Activated CD8-positive, alpha-beta memory T cell treated with anti-CD3 and anti-CD28 coated beads, Interleukin-2, amount 50 U/mL, for 24 hours (primary cell): Measurements from ENCODE around the gene HESX1.
A peak's percentile ranks its signal among the peaks of the same experiment; 100 is the strongest.

ENCODE experiments used
- DNase-seq: peaks from one replicate; pipeline ENCODE4 v3.0.0-alpha.2; 2020; ENCODE audit errors: extremely low read depth

HESX1 gene

DNA sequence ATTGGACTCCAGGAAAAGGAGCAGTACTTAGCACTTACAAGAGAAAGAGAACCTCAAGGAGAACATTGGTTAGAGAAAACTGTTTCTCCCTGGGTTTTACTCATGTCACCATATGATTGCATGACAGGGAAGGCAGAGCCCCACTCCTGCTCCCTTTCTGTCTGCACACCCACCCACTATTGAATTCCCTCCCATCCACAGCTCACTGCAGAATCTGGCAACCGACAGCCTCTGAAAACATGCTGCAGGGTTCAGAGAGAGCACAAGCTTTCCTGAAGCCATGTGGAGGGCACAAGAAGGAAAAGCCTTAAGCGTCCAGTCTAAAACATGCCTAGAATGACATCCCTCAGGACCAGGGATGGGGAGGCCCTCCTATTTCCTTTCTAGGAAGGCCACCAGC, 31.6 kb downstream of the HESX1 start:
- no peak for DNase-seq

DNA sequence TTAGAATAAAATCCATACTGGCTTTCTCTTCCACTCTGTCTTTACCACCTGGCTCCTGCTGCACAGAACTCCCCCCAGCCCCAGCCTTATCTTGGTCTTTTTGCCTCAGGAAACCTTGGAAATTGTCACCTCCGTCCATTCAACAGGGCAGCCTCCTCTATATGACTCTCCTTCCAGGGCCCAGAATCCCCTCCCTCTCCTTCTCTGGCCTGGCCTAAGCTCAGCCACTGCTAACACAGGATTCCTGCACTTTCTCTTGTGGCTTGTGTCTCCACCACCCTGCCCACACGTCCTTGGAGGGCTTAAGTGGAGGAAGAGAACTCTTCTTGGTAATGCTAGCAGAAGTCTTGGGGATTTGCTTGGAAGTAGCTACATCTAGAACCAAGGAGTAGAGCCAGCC, 33.1 kb downstream of the HESX1 start:
- DNase-seq, result no peak

DNA sequence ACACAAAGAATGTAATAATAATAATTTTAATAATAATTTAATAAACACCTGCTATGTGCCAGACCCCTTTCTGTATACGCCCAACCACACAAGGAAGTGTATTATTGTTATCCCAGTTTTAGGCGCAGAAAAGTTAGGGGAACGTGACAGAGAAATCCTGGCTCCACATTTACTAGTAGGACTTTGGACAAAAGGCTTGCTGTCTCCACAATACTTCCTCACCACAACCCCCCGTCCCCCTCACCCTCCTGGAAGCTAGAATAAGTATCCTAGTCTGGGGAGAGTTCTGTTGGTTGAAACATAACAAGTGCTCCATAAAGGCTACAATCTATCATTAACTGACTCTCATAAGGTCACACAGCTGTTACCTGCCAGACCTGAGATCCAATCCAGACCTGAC, 34.1 kb downstream of the HESX1 start:
- no peak for DNase-seq

DNA sequence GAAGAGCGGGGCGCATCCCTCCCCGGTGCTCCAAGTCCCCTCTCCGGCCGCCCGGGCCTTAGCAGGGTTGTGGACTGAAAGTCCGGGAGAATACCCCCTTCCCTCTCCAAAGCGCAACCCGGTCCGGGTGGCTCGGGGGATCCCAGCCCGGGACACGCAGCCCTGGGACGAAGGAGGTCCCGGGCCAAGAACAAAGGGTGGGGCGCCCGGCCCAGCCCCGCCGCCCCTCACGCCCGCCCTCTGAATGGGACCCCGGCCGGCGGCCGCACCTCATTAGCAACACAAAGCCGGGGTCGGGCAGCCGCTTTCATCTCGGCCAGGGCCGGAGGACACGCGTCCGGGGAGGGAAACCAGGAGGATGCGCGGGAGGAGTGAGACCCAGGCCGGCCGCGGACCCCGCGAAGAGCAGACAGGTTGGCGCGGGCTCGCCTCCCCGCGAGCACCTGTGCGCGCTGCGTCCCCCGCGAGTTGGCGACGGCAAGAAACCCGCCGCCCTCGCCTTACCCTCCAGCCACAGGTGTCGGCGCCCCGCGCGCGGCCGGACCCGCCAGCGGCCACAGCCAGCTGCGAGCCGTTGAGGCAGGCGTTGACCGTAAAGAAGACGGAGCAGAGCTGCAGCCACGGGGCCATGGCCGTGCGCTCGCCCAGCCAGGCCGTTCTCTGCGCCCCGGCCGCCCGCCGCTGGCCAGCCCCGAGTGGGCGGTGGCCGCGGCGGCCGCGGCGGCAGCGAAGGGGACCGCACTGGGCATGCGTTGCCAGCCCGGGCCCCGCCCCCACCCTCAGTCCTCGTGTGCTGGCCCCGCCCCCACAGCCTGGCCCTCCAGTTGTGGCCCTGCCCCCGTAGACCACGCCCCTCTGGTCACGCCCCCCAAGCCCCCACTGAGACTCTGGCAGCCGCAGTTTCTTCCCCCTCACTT, 34.9 kb downstream of the HESX1 start, which contains the start of gene IL17RD:
IL17RD (minus strand) TSS at position 697 of the 917 bp plus-strand sequence; CDS start at position 630, 67 bp downstream.
- DNase-seq, result peak; percentile 19

DNA sequence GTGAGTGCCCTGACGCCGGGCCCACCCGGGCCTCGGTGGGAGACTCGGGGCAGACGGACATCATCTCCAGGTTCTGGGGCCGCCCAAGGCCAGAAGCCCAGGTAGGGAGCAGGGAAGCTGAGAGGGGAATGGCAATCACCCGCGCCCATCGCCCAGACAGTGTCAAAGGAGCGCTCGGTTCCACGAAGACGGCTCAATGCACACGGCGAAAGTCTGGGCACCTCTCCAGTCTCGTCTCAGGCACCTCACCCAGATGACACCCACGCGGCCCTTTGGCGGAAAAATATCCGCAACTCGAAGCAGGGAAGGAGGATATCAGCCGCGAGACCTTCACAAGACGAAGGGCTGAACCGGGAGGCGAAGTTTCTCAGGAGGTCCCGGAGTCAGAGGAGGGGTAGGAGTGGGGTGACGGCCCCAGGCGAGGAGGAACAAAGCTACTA, 35.5 kb downstream of the HESX1 start:
- DNase-seq, result no peak

DNA sequence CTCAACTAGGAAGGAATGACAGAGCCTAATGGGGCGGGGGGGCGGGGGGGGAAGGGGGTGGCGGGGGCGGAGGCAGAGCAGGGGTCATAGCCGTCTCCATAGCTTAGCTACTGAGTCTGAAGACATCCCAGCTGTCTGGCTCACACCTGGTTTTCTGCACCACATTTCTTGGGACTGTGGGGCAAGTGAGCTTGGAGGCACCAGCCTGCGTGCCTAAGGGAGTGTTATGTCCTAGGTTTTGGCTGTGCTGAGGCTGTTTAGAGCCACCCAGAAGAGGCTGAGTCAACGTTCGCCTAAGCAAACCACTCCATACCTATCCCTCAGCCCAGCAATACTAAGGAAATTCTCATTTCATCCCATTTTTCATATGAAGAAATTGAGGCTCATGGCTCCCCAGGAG, 36.0 kb downstream of the HESX1 start:
- DNase-seq, result no peak

DNA sequence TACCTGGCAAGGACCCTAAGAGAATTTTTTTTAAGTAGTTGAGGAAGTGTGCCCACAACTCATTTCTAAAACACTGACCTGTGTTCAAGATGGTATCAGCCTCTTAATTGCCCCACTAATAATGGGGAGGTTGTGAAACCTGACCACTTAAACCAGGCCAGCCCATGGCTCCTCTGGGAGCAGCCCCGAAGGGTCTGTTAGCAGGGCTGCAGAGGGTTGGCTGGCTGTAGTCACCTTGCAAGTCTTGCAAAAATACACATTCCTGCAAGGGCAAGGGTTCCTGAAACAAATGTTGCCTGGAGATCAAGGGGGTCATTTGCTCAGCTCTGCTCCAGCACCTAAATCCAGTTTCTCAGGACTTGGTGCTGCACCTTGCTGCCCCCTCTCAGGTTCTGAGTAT, 37.9 kb downstream of the HESX1 start:
- DNase-seq, result no peak

DNA sequence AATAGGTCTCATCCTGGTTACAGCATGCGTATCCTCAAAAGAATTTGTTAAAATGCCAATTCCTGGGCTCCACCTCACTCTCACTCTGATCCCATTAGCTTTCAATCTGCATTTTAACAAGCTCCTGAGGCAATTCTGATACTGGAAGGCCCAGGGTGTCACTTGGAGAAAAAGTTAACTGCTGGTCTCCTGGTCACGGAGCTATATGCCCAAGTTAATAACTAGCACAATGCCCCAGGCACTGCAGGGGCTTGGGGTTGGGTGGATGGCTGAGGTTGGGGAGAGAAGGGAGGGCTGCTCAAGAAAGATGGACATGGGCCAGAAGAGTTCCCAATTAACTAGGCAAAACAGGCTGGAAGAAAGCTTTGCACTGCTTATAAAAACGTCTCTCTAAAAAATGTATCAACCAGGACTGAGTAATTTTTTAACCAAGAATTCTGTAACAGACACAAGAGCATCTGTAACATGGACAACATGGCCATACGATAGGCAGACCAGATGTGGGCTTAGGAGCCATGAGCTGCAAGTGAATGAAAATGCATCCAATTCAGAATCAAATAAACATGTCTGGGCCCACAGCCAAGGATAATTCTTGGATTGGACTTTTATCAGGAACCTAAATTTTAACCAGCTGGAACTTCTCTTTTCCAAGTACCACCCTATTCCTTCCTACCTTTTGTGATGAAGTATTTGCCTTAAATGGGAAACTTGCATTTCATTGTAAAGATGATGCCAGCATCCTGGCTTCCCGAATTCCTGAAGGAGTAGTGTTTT, 38.8 kb downstream of the HESX1 start:
- no peak for DNase-seq

DNA sequence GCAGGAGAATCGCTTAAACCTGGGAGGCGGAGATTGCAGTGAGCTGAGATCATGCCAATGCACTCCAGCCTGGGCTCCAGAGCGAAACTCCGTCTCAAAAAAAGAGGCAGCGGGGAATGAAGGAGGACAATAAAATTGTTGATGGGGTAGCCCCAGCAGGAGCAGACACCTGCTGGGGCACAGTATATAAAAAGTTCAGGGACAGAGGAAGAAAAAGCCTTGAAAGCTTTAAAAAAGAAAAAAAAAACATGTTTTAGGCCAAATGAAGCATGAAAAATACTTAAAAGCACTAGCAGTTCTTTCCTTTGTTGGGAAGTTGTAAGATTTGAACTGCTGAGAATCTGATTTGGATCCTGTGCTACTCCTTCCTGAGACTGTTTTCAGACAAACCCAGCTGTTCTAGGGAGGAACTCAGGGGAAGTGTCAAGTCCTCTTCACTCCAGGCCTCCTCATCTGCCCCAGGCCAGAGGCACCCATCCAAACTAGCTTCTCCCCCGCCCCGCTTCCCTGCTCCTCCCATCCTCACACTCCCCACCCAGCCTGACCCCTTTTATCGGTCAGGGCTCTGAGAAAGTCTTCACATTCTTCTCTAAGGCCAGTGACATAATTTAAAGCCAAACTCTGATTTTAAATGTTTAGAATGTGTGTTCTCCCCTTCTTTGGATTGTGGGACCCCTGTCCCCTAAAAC, 39.6 kb downstream of the HESX1 start:
- no peak for DNase-seq

DNA sequence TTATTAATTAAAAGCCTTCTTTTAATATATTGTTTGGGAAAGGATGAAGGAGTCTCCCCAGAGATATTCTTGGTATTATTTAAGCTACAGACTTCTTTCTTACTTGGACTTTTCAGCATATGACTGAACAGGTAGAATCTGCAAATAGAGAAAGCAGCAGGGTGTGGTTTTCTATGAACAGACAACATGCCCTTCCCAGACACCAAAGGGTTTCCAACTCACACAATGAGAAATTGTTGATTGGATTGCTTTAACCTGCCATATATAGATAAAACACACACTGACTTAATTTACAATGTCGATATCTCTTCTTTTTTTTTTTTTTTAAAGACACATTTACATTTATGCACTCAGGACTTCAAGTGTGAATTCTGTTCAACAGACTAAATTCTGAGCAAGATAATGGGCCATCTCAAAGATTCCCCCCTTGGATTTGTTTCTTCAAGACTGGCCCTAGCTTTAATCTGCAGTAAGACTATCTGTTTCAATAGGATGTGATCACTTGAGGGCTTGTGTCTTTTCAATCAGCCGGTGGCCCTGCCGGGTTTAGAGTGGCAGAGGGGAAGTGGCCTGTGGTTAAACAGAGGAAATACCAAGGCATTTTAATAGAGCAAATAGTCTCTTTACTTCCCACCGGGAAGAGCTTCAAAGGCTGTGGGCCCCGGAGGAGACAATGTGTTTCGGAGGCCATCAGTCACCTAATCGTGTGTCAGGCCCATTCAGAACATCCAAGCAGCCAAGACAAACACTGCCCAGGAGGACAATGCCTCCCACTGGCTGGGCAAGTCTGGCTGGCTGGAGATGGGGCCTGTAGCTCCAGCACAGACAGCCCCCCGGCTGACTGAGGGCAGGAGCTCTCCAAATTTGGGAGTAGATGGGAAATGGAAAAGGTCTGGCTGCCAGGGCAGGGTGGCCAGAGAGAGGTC, 40.7 kb downstream of the HESX1 start:
- DNase-seq, result no peak

DNA sequence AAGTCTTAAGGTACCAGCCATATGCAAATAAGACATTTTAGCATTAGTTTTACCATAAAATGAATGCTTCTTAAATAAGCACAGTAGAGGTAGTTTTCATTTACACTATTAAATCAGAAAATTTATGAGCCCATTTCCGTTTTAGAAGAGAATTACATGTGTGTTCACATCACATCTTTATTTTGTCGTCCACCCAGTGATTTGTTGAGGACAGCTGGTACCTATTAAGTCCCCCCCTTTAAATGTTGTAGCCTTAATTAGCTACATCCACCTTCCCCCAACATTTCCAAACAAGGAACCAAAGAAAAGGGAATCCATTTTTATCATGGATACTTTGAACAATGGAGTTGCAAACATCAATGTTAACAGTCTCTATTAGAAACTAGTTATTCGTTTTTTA, 41.5 kb downstream of the HESX1 start:
- DNase-seq, result no peak

DNA sequence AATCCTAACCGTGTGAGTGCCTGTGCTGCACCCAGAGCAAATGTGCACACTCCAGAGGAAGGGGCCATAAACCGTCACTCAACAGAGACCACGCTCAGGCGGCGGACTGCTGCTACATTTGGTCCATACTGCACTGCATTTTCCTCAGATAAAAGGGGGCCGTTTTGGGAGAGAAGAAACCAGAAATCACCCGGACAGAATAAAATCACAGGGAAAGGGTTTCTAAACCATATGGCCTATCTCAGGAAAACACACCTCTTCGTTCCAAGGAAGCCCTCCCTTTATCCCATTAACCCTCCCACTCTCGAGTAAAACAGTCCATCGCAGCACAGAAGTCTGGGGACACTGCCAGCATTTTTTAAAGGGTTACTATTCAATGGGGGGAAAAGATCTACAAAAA, 42.2 kb downstream of the HESX1 start:
- DNase-seq, result no peak

DNA sequence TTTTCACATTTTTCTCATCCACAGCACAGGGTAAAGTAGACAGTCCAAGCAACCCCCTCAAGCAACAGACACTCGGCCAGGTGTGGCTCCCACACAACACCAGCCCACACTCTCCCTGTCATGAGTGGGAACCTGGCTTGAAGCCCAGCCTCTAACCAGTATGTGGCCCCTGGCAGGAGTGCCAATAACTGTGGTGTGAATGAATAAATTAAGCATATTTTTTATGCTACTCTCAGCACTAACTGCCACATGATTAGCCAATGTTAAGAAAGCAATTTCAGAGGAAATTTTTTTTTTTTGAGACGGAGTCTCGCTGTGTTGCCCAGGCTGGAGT, 44.5 kb downstream of the HESX1 start:
- no peak for DNase-seq

DNA sequence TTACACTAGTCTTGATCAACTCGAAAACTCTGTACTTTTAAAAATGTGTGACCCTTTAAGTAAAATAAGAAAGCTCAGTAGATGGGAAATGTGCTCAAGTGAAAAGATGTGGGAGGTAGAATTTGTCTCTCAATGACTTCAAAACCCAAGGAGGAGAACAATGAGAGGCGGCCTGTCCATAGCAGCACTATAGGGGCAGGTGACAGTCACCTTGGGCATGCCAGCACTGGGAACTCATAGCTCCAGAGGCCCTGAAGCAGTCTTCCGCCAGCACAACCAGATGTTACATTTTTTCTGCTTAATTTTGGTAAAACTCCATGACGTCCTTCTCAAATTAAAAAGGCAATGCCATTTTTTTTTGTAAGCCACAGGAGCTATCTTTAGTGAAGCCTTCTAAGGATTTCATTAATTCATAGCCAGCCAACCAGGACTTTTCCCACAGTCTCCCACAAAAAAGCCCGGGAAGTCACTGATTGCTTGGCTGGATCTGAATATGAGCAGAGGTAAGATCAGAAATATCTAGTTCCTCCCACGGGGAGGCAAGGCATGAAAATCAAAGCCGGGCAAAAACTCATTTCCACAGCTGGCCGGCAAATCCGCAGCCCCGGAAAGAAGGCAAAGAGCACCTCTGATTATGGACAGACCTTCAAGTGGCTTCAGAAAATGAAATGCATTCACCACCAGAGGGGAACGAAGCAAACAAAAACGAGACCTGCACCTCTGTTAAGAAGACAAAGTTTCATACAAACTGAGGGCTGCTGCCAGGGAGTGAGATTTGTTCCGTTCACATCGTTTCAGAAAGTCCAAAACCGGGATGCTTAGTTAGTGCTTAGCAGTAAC, 45.1 kb downstream of the HESX1 start:
- no peak for DNase-seq

DNA sequence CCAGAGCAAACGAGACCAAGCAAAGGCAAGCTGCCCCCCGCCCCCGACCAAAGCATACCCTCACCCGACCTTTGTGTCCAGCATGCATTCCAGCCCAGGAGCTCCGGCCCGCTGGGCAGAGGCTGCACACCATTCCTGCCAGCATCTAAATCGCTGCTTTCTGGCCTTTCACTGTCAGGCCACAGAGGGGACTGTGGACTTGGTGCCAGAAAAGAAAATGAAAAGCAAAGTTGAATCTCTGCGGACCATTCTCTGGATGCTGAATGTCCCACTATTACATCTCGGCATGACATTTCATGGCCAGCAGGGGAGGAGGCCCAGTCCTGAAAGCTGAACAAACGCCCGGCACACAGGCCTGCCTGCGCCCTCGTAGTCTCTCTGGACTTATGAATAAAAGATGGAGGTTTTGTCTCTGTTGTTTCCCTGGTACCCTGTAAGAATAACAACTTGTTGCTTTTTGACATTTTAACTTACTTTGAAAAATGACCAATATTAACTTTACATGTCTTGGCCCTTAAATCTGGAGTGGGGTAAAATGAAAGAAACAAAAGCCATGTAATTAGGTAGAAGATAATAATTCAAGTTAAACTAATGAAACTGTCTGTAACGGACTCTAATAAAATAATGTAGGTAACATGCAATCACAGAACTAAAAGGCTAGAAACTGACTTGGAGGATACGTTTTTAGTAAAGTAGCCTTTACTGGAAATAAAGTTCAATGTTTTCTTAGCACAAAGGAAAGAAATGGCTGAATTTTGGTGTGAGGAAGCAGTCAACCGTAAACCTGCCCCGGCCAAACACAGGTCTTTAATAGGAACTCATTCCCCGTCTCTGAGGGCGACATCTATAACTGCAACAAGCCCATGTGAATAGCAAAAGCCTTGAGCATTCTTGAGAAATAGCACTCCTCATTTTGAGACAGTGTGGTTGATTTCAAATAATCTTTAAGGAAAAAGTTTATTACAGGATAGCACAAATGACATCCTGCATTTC, 47.3 kb downstream of the HESX1 start:
- DNase-seq, result no peak

DNA sequence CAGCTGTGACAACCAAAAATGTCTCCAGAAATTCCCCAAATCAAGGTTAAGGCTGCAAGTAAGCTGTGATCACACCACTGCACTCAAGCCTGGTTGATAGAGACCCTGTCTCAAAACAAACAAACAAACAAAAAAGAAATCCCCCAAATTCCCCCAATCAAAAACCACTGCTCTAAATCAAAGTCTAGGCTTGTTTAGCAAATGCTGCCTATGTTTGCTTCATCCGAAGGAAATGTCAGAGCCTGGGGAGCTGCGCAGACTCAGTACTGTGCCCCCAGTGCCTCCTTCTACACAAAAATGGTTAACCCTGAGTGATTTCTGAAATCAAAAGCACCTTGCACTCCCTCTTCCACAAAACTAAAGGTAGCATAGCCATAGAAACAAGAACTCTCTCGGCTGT, 48.0 kb downstream of the HESX1 start:
- no peak for DNase-seq

DNA sequence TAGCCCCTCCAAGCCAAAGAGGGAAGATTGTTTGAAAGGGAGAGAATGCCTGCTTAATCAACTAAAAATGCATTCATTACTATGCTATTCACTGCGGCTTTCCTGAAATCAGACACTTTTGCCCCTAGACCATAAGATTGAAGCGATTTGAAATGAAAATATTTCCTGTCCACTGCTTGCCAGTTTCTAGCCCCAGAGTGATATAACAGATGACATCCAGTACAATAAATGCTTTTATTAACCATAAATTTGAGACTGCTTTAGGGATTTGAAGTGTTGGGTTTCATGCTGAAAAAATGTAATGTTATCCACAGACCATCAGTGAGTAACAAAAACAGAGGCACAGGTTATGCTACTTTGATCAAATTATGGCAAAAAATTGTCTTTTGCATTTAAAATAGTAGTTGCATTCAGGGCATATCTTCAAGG, 48.7 kb downstream of the HESX1 start:
- no peak for DNase-seq

DNA sequence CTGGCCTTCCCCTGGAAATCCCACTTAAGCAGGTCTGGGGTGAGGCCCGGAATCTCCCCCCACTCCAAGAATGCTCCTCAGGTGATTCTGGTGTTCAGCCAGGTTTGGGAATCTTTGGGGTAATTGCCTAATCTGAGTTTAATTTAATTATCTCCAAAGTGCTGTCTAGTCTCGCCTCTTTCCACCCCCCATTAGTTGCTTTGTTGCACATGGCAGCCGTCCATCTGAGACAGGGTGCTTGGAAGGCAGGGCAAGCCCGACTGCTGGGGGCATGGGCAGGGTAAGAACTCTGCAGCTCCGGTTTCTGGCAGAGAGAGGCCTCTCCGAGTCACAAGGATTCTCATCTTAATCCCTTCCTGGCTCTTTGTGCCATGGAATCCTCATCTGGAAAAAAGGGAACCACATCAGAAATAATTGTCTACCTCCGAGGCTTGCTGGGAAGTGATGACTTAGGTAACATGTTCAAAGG, 49.6 kb downstream of the HESX1 start:
- no peak for DNase-seq
